H1 (cell line): ENCODE measurements around the gene KHDRBS2. TPM values are rescaled to one million over a fixed set of nuclear protein-coding genes. Genes with fewer than 3 reads are reported as not detected.

ENCODE experiments used
- CTCF ChIA-PET: fragments of 300-600 bp; sonication (Branson Sonifier 250); formaldehyde crosslinking; loops from one replicate; lab custom pipeline; 2021; ENCODE audit not compliant: partially characterized antibody; lab: Charles Lee
- POLR2A ChIA-PET: fragments of 300-600 bp; sonication (Branson Sonifier 250); formaldehyde crosslinking; loops from one replicate; lab custom pipeline; 2021; ENCODE audit warnings: inconsistent platforms; ENCODE audit not compliant: partially characterized antibody; lab: Charles Lee
- DNase-seq, 2 experiments: peaks; one replicate each; pipeline versions ENCODE4 v3.0.0 to v3.0.0-alpha.2; 2010 to 2022; ENCODE audit warnings: low spot score in 2 of 2, low read depth in 1 of 2, mixed read lengths in 1 of 2
- FAIRE-seq: peaks from 2 replicates; lab custom pipeline; 2011; peaks lifted over from hg19 to GRCh38; lab: Jason Lieb, UNC
- H2AFZ ChIP-seq: 2 replicates; pipeline ENCODE4 v1.8.1; 2012; ENCODE audit warnings: low read length, inconsistent platforms
- H2AK5ac ChIP-seq: 2 replicates; pipeline ENCODE4 v1.6.1; 2013; ENCODE audit warnings: low read depth, low read length
- H2BK120ac ChIP-seq: replicated peaks from 2 replicates; pipeline ENCODE3; 2013; ENCODE audit warnings: low read depth, low read length, inconsistent platforms
- H2BK12ac ChIP-seq: 2 replicates; pipeline ENCODE4 v1.6.1; 2013; ENCODE audit warnings: low read depth, low read length
- H2BK15ac ChIP-seq: 2 replicates; pipeline ENCODE4 v1.6.1; 2013; ENCODE audit warnings: low read length
- H2BK20ac ChIP-seq: 2 replicates; pipeline ENCODE4 v1.6.1; 2013; ENCODE audit warnings: low read length
- H2BK5ac ChIP-seq: 2 replicates; pipeline ENCODE4 v1.6.1; 2013; ENCODE audit warnings: low read depth, low read length
- H3K14ac ChIP-seq: 2 replicates; pipeline ENCODE4 v1.6.1; 2013; ENCODE audit warnings: inconsistent platforms; ENCODE audit not compliant: insufficient read length
- H3K18ac ChIP-seq: 2 replicates; pipeline ENCODE4 v1.6.1; 2013; ENCODE audit warnings: low read length; ENCODE audit errors: extremely low read depth
- H3K23ac ChIP-seq: 2 replicates; pipeline ENCODE4 v1.6.1; 2013; ENCODE audit warnings: inconsistent platforms; ENCODE audit not compliant: insufficient read length
- H3K23me2 ChIP-seq: 2 replicates; pipeline ENCODE4 v1.6.1; 2013; ENCODE audit warnings: low read depth, low read length
- H3K27ac ChIP-seq: 2 replicates; pipeline ENCODE4 v1.6.1; 2011; ENCODE audit warnings: low read depth, low read length, inconsistent platforms
- H3K27me3 ChIP-seq, 4 experiments: replicated peaks in 1 of 4; 1 replicate in 1 of 4; 2 replicates in 3 of 4; pipeline versions ENCODE4 v1.6.1 to v1.8.1; 2011 to 2013; ENCODE audit warnings: low read length in 3 of 4, mild to moderate bottlenecking in 3 of 4, inconsistent platforms in 2 of 4, mixed read lengths in 2 of 4, moderate library complexity in 1 of 4; ENCODE audit not compliant: control insufficient read depth in 3 of 4, insufficient read depth in 3 of 4; ENCODE audit errors: extremely low read depth in 1 of 4
- H3K36me3 ChIP-seq, 4 experiments: 2 replicates each; pipeline versions ENCODE4 v1.6.1 to v1.8.1; 2011 to 2013; ENCODE audit warnings: mild to moderate bottlenecking in 4 of 4, low read length in 3 of 4, moderate library complexity in 2 of 4, control low read depth in 1 of 4, inconsistent platforms in 1 of 4; ENCODE audit not compliant: insufficient read depth in 4 of 4, control insufficient read depth in 2 of 4
- H3K4ac ChIP-seq: replicated peaks from 2 replicates; pipeline ENCODE3; 2013; ENCODE audit warnings: low read length, low read depth, mixed read lengths, inconsistent platforms; ENCODE audit not compliant: insufficient read length
- H3K4me1 ChIP-seq, 4 experiments: replicated peaks in 1 of 4; 1 replicate in 1 of 4; 2 replicates in 3 of 4; pipeline versions ENCODE4 v1.6.1 to v1.8.1; 2011 to 2013; ENCODE audit warnings: low read length in 3 of 4, inconsistent platforms in 2 of 4, mixed read lengths in 1 of 4; ENCODE audit not compliant: insufficient read depth in 4 of 4, control insufficient read depth in 3 of 4
- H3K4me2 ChIP-seq, 2 experiments: 2 replicates each; pipeline versions ENCODE4 v1.6.1 to v1.8.1; 2011 to 2013; ENCODE audit warnings: low read depth in 2 of 2, low read length in 2 of 2, control low read depth in 1 of 2, inconsistent platforms in 1 of 2, mild to moderate bottlenecking in 1 of 2; ENCODE audit not compliant: insufficient read depth in 1 of 2
- H3K4me3 ChIP-seq, 4 experiments: fragments of 200-600, 300-600 bp in 1 of 4; sonication (generic), shearing (Covaris generic), sonication (Bioruptor Twin) in 1 of 4; 2 replicates each; pipeline versions ENCODE4 v1.5.1 to v1.8.1; 2011 to 2016; ENCODE audit warnings: low read length in 4 of 4, low read depth in 3 of 4, control low read depth in 2 of 4, inconsistent platforms in 2 of 4, mild to moderate bottlenecking in 2 of 4, mixed read lengths in 1 of 4, moderate library complexity in 1 of 4; ENCODE audit not compliant: insufficient read depth in 2 of 4; ENCODE audit errors: extremely low read depth in 1 of 4
- H3K56ac ChIP-seq: replicated peaks from 2 replicates; pipeline ENCODE3; 2013; ENCODE audit warnings: low read depth, mild to moderate bottlenecking, mixed read lengths, low read length, inconsistent platforms; ENCODE audit not compliant: insufficient read length
- H3K79me1 ChIP-seq: 2 replicates; pipeline ENCODE4 v1.6.1; 2013; ENCODE audit warnings: low read depth, low read length, control low read depth
- H3K79me2 ChIP-seq, 2 experiments: 2 replicates each; pipeline versions ENCODE4 v1.6.1 to v1.8.1; 2012 to 2013; ENCODE audit warnings: low read length in 2 of 2, mild to moderate bottlenecking in 2 of 2, inconsistent platforms in 1 of 2; ENCODE audit not compliant: insufficient read depth in 2 of 2, control insufficient read depth in 1 of 2
- H3K9ac ChIP-seq, 4 experiments: replicated peaks in 1 of 4; 1 replicate in 1 of 4; 2 replicates in 3 of 4; pipeline versions ENCODE4 v1.6.1 to v1.8.1; 2011 to 2013; ENCODE audit warnings: low read depth in 3 of 4, low read length in 3 of 4, control low read depth in 2 of 4, mild to moderate bottlenecking in 2 of 4, moderate library complexity in 2 of 4, inconsistent platforms in 1 of 4; ENCODE audit errors: extremely low read depth in 1 of 4
- H3K9me3 ChIP-seq, 2 experiments: 2 replicates each; pipeline versions ENCODE4 v1.6.1 to v1.8.1; 2012 to 2013; ENCODE audit warnings: mild to moderate bottlenecking in 2 of 2, moderate library complexity in 2 of 2, control low read depth in 1 of 2, inconsistent platforms in 1 of 2, low read depth in 1 of 2, low read length in 1 of 2, mixed read lengths in 1 of 2; ENCODE audit not compliant: insufficient read depth in 2 of 2
- H4K20me1 ChIP-seq, 2 experiments: replicated peaks in 1 of 2; 2 replicates each; pipeline versions ENCODE3 to v1.8.1; 2011 to 2013; ENCODE audit warnings: inconsistent platforms in 2 of 2, low read length in 2 of 2, mild to moderate bottlenecking in 1 of 2; ENCODE audit not compliant: insufficient read depth in 2 of 2, control insufficient read depth in 1 of 2
- H4K5ac ChIP-seq: 2 replicates; pipeline ENCODE4 v1.6.1; 2013; ENCODE audit warnings: low read length, low read depth, mixed read lengths, inconsistent platforms; ENCODE audit not compliant: insufficient read length
- H4K8ac ChIP-seq: 2 replicates; pipeline ENCODE4 v1.8.0; 2013; ENCODE audit warnings: mild to moderate bottlenecking, moderate library complexity, low read length, inconsistent platforms; ENCODE audit not compliant: insufficient read depth; ENCODE audit errors: extremely low read depth
- H4K91ac ChIP-seq: replicated peaks from 2 replicates; pipeline ENCODE3; 2013; ENCODE audit warnings: low read length, mixed read lengths, inconsistent platforms; ENCODE audit not compliant: insufficient read length
- BCL11A ChIP-seq, 2 experiments: IDR thresholded peaks; one replicate each; pipeline ENCODE4 v1.6.1; 2011; ENCODE audit warnings: low read depth in 2 of 2, low read length in 2 of 2, mild to moderate bottlenecking in 2 of 2
- CBX5 ChIP-seq: fragments of 300-800, 300-1000 bp; sonication (generic); IDR thresholded peaks from 2 replicates; pipeline ENCODE4 v1.7.1; 2016; ENCODE audit warnings: antibody characterized with exemption, low read length, low read depth
- CBX8 ChIP-seq: fragments of 300-800, 300-1000 bp; sonication (generic); IDR thresholded peaks from 2 replicates; pipeline ENCODE4 v1.7.1; 2016; ENCODE audit warnings: low read depth, low read length, borderline replicate concordance
- CTBP2 ChIP-seq: IDR thresholded peaks from 2 replicates; pipeline ENCODE4 v1.7.0; 2011; ENCODE audit warnings: borderline replicate concordance, mild to moderate bottlenecking, moderate library complexity, mixed read lengths, low read length; ENCODE audit not compliant: insufficient read depth, insufficient read length
- FOSL1 ChIP-seq: IDR thresholded peaks from 2 replicates; pipeline ENCODE4 v1.6.1; 2011; ENCODE audit warnings: mild to moderate bottlenecking, low read depth, low read length, moderate library complexity; ENCODE audit not compliant: insufficient read depth
- HDAC6 ChIP-seq: IDR thresholded peaks from one replicate; pipeline ENCODE4 v1.7.1; 2012; ENCODE audit warnings: low read depth, mild to moderate bottlenecking, inconsistent platforms, low read length, moderate library complexity
- JUN ChIP-seq: IDR thresholded peaks from 2 replicates; pipeline ENCODE4 v1.6.1; 2011; ENCODE audit warnings: low read depth, mild to moderate bottlenecking, improper control_type of control experiment, low read length
- JUND ChIP-seq: IDR thresholded peaks from 2 replicates; pipeline ENCODE4 v1.6.1; 2011; ENCODE audit warnings: mild to moderate bottlenecking, improper control_type of control experiment, low read length
- KDM4A ChIP-seq: IDR thresholded peaks from one replicate; pipeline ENCODE4 v1.7.1; 2012; ENCODE audit warnings: low read depth, mild to moderate bottlenecking, moderate library complexity, low read length, inconsistent platforms; ENCODE audit not compliant: severe bottlenecking
- NANOG ChIP-seq: IDR thresholded peaks from 2 replicates; pipeline ENCODE4 v1.6.1; 2011; ENCODE audit warnings: low read length, low read depth, mild to moderate bottlenecking, inconsistent platforms; ENCODE audit not compliant: insufficient read depth, poor library complexity, severe bottlenecking
- SIX5 ChIP-seq: IDR thresholded peaks from 2 replicates; pipeline ENCODE4 v1.6.1; 2011; ENCODE audit warnings: mild to moderate bottlenecking, low read depth, low read length
- SP2 ChIP-seq: IDR thresholded peaks from 2 replicates; pipeline ENCODE4 v1.6.1; 2012; ENCODE audit warnings: mild to moderate bottlenecking, low read length, inconsistent platforms
- TAF7 ChIP-seq: optimal IDR thresholded peaks from 2 replicates; pipeline ENCODE3; 2011; ENCODE audit warnings: low read depth, mild to moderate bottlenecking, inconsistent platforms, low read length, moderate library complexity, borderline replicate concordance
- TBP ChIP-seq: IDR thresholded peaks from 2 replicates; pipeline ENCODE4 v1.6.1; 2011; ENCODE audit warnings: low read depth, low read length, improper control_type of control experiment
- TCF12 ChIP-seq: IDR thresholded peaks from 2 replicates; pipeline ENCODE4 v1.6.1; 2011; ENCODE audit warnings: low read depth, mild to moderate bottlenecking, low read length
- YY1 ChIP-seq: IDR thresholded peaks from 2 replicates; pipeline ENCODE4 v1.6.1; 2011; ENCODE audit warnings: low read depth, mild to moderate bottlenecking, low read length
- WGBS, 2 experiments: shearing (Covaris generic) in 1 of 2; methylation state at CpG; one replicate each; pipeline versions ENCODE4 v1.1.6 to v1.1.7; 2013 to 2015; ENCODE audit warnings: low lambda C conversion rate in 2 of 2, mixed read lengths in 2 of 2, inconsistent platforms in 1 of 2, low coverage in 1 of 2, missing lambda C conversion rate in 1 of 2; ENCODE audit not compliant: insufficient replicate concordance in 2 of 2, insufficient coverage in 1 of 2, insufficient read length in 1 of 2; ENCODE audit errors: extremely low coverage in 1 of 2, missing lambda C conversion rate in 1 of 2; 5-methylcytosine and 5-hydroxymethylcytosine counted together
- polyA plus RNA-seq, 7 experiments: library from polyadenylated mRNA; depleted of rRNA in 3 of 7; stranded (reverse) in 5 of 7; unstranded in 2 of 7; fragments of >200 nt in 5 of 7; fragments of 200-250 nt in 2 of 7; gene quantifications; 1 replicate in 5 of 7; 2 replicates in 1 of 7; 4 replicates in 1 of 7; pipeline versions ENCODE4 v1.2.1 to v1.2.3, GENCODE V29; 2011 to 2013; ENCODE audit warnings: missing spikeins in 2 of 7, mixed read lengths in 2 of 7
- total RNA-seq: library from RNA; stranded (reverse); fragmentation: NEBNext Ultra II Directional; extraction: Animal tissue kit (Norgen Biotek cat#: 25700); gene quantifications from 2 replicates; pipeline ENCODE4 v1.2.1, GENCODE V29; 2021

The KHDRBS2 gene
- total and polyA plus RNA-seq, 2 of the 8 experiments (the other 6 are each of a cell fraction or from before 2014, with no cell fraction given), result 5.2 to 7.7 TPM

GRCh38 chr6:62262283-62262682, 23.7 kb downstream of the KHDRBS2 start:
- H3K23me2 ChIP-seq, result no peaks in the 10 kb centered on the region
- no peak overlapping the region for H4K5ac ChIP-seq
- WGBS, 2 experiments, result 86% methylated on average over 3 of the region's 3 CpGs; no CpG with 5 or more reads in 1 of the 2 experiments
- TF ChIP-seq TBP, result no peak
- TF ChIP-seq JUND, result no peak
- TF ChIP-seq CBX5, result no peak
- TF ChIP-seq BCL11A (IDR thresholded peaks at IDR 0.05; ENCODE audit: low read depth in 2 of 2, low read length in 2 of 2), result no peak
- TF ChIP-seq FOSL1, result no peak
- no peak for TF ChIP-seq CBX8
- TF ChIP-seq JUN, result no peak
- no peak for TF ChIP-seq TCF12
- no peak for TF ChIP-seq YY1
- no peak for TF ChIP-seq CTBP2
- no peak for TF ChIP-seq SIX5
- TF ChIP-seq TAF7, result no peak
- TF ChIP-seq SP2, result no peak
- no peak for TF ChIP-seq HDAC6
- no peak for TF ChIP-seq NANOG
- no peak for TF ChIP-seq KDM4A

More at GRCh38 chr6:62262283-62262682, 23.7 kb downstream of the KHDRBS2 start:
- H3K56ac ChIP-seq, result no peak overlapping the region
- H3K4me2 ChIP-seq, result no peak overlapping the region
- H2BK5ac ChIP-seq, result no peak overlapping the region
- no peaks in the 10 kb centered on the region for H4K20me1 ChIP-seq
- no peak overlapping the region for H2BK20ac ChIP-seq
- ChIA-PET CTCF (no interaction called here), POLR2A (no interaction called here)
- H4K91ac ChIP-seq, result no peak overlapping the region
- no peak for FAIRE-seq
- no peak overlapping the region for H3K18ac ChIP-seq
- no peak overlapping the region for H3K14ac ChIP-seq
- no peak overlapping the region for H3K4me3 ChIP-seq
- no peak overlapping the region for H2BK120ac ChIP-seq
- peaks cover 2% of the 10 kb centered on the region; the same call in 1 of the 2 replicates for H3K79me1 ChIP-seq
- no peak overlapping the region for H2AFZ ChIP-seq
- H3K79me2 ChIP-seq, result peaks cover 0 to 56% of the 10 kb centered on the region in 2 experiments; a peak in 2 of 4 replicates
- H2BK15ac ChIP-seq, result no peak overlapping the region
- no peak overlapping the region for H3K9ac ChIP-seq
- no peak overlapping the region for H4K8ac ChIP-seq
- H3K23ac ChIP-seq, result no peak overlapping the region
- H3K9me3 ChIP-seq, result no peaks in the 10 kb centered on the region
- no peaks in the 10 kb centered on the region for H3K36me3 ChIP-seq
- H3K27me3 ChIP-seq, result no peaks in the 10 kb centered on the region
- no peak overlapping the region for H2BK12ac ChIP-seq
- H3K4ac ChIP-seq, result no peak overlapping the region
- H2AK5ac ChIP-seq, result no peak overlapping the region
- H3K27ac ChIP-seq, result no peak overlapping the region
- no peak for DNase-seq
- peaks cover 0 to 4% (median 1%) of the 10 kb centered on the region in 4 experiments; a peak in 3 of 7 replicates for H3K4me1 ChIP-seq
